A549 (cell line): ENCODE data around the gene CTBP2.

Experiments
- CTCF ChIP-seq: fragments of >200 bp; sonication (Bioruptor Twin); formaldehyde crosslinking; IDR thresholded peaks from 3 replicates; pipeline ENCODE4 v1.5.1; 2016
- JUN ChIP-seq, 2 experiments: fragments of >200 bp; sonication (Bioruptor Twin); formaldehyde crosslinking; IDR thresholded peaks; 2 replicates in 1 of 2; 3 replicates in 1 of 2; pipeline ENCODE4 v1.6.1; 2016 to 2017
- POLR2AphosphoS2 ChIP-seq: conservative IDR thresholded peaks from 2 replicates; pipeline ENCODE4 v1.6.1; 2012; ENCODE audit warnings: low read length, improper control_type of control experiment, inconsistent platforms
- RFX5 ChIP-seq: fragments of 450-650 bp; IDR thresholded peaks from 2 replicates; pipeline ENCODE4 v1.7.1; 2014; ENCODE audit warnings: antibody characterized with exemption, mild to moderate bottlenecking, moderate library complexity

- TF ChIP-seq CTCF = no peak
- no peak for TF ChIP-seq RFX5
- TF ChIP-seq POLR2AphosphoS2 = no peak
- TF ChIP-seq JUN (IDR thresholded peaks at IDR 0.05) = no peak
Observed at GRCh38 chr10:125114761-125115391, 45.5 kb downstream of the CTBP2 start.
